Gastrocnemius medialis (tissue), 4 donors: Measurements from ENCODE around the gene MDGA2.

Experiments
- POLR2A ChIP-seq, 2 donors: fragments of 450-650 bp; IDR thresholded peaks; one replicate each; pipeline ENCODE4 v1.6.1; 2017; ENCODE audit warnings: antibody characterized with exemption in 2 of 2, mild to moderate bottlenecking in 2 of 2, moderate library complexity in 2 of 2
- TF ChIP-seq, protein P1 (sequence below), 5 experiments: fragments of 450-650 bp in 3 of 5; fragments of 200-600 bp in 2 of 5; sonication (generic) in 2 of 5; IDR thresholded peaks in 4 of 5; conservative IDR thresholded peaks in 1 of 5; 1 replicate in 4 of 5; 2 replicates in 1 of 5; pipeline ENCODE4 v1.5.1; 2016 to 2019; ENCODE audit warnings: antibody characterized with exemption in 5 of 5, mild to moderate bottlenecking in 3 of 5, moderate library complexity in 3 of 5

DNA sequence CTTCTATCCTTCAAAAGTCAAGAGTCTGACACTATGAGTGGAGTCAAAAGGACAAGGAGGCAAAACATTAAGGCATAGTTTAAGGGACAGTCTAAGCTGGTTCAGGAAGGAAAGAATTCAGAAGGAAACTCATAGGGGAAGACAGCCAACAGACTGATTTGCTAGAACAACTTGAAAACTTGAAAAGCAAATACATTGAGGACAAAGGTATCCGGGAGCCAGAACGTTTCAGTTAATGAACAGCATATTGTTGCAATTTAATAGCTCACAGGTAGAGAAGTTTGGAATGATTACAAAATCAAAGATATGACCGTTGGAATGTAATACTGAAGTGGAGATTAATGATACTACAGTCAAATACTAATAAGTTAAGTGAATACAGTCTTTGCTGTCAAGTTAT is 711.0 kb downstream of the MDGA2 start:
- no peak for TF ChIP-seq POLR2A (IDR thresholded peaks at IDR 0.05)
- TF ChIP-seq, protein P1, sequence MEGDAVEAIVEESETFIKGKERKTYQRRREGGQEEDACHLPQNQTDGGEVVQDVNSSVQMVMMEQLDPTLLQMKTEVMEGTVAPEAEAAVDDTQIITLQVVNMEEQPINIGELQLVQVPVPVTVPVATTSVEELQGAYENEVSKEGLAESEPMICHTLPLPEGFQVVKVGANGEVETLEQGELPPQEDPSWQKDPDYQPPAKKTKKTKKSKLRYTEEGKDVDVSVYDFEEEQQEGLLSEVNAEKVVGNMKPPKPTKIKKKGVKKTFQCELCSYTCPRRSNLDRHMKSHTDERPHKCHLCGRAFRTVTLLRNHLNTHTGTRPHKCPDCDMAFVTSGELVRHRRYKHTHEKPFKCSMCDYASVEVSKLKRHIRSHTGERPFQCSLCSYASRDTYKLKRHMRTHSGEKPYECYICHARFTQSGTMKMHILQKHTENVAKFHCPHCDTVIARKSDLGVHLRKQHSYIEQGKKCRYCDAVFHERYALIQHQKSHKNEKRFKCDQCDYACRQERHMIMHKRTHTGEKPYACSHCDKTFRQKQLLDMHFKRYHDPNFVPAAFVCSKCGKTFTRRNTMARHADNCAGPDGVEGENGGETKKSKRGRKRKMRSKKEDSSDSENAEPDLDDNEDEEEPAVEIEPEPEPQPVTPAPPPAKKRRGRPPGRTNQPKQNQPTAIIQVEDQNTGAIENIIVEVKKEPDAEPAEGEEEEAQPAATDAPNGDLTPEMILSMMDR (IDR thresholded peaks at IDR 0.05 in 4 of 5, conservative IDR thresholded peaks at IDR 0.05 in 1 of 5), result no peak
